ENCODE data around the gene LMNA. TPM values are rescaled to one million over a fixed set of nuclear protein-coding genes. Genes with fewer than 3 reads are reported as not detected.

The LMNA gene
- polyA plus RNA-seq, 1 of the 3 experiments (the other 2 are of a cell fraction): 983 TPM

DNA sequence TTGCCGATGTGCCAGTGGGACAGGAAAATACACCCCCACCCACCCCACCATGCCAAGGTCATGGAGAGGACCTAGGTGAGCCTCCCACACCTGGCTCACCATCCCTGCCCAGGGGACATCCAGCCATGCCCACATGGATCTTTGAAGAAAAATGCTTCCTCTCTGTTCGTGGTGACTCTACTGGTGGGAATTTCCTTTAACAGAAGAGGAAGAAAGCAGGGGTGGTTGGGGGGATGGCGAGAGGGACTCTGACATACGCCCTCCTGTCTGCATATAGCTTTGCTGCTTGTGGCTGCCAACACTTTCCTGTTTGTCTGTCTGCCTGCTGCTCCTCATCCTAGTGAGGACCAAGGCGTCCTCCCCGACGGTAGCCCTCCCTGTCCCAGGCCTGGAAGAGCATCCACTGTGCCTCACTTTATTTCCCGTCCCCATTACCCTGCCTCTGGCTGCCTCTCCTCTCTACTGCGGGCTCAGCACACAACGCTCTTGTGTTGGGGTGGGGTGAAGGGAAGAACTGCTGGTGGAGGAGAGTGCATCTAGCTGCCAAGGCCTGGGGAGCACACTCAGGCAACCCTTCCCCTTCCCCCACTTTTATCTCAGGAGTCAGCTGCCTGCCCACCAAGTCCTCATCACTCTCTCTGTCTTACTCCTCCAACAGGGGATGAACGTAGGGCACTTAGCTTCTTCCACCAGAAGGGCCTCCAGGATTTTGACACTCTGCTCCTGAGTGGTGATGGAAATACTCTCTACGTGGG is 41.4 kb downstream of the LMNA start:
- H3K79me2 ChIP-seq (ENCODE audit: insufficient read depth): no peaks in the 10 kb centered on the region
- no peaks in the 10 kb centered on the region for H3K36me3 ChIP-seq (replicated peaks in 1 of 2; ENCODE audit: control insufficient read depth in 1 of 2, insufficient read depth in 2 of 2, low read length in 1 of 2)
- H3K4me1 ChIP-seq (ENCODE audit: control insufficient read depth in 1 of 2, insufficient read depth in 2 of 2, low read depth in 1 of 2, low read length in 1 of 2): peaks cover 0 to 6% of the 10 kb centered on the region in 2 experiments; a peak in 1 of 4 replicates
- ChIA-PET POLR2A (no interaction called here), CTCF (interaction anchor here (1.0 to 2.5 kb wide), 4 partner anchors 9 to 69 kb away, joined by 4 to 9 read pairs (median 6); no protein-coding TSS in a partner anchor)
- H3K27ac ChIP-seq (ENCODE audit: low read depth in 2 of 2, low read length in 1 of 2): no peak overlapping the region
- no peaks in the 10 kb centered on the region for H4K20me1 ChIP-seq (ENCODE audit: insufficient read depth)
- no peaks in the 10 kb centered on the region for H3K9me3 ChIP-seq
- no peak overlapping the region for H3K4me3 ChIP-seq (ENCODE audit: low read depth in 2 of 2, low read length in 1 of 2)
- no peak overlapping the region for H2AFZ ChIP-seq (ENCODE audit: low read depth)
- 88% methylated on average over 12 of the region's 12 CpGs for WGBS (ENCODE audit: low lambda C conversion rate)
- no peaks in the 10 kb centered on the region for H3K9me2 ChIP-seq
- no peaks in the 10 kb centered on the region for H3F3A ChIP-seq (replicated peaks; ENCODE audit: insufficient read depth)
- H3K4me2 ChIP-seq: no peak overlapping the region
- no peak overlapping the region for H3K9ac ChIP-seq
- DNase-seq: no peak
- H3K27me3 ChIP-seq (ENCODE audit: insufficient read depth): no peaks in the 10 kb centered on the region
- TF ChIP-seq, protein P1, sequence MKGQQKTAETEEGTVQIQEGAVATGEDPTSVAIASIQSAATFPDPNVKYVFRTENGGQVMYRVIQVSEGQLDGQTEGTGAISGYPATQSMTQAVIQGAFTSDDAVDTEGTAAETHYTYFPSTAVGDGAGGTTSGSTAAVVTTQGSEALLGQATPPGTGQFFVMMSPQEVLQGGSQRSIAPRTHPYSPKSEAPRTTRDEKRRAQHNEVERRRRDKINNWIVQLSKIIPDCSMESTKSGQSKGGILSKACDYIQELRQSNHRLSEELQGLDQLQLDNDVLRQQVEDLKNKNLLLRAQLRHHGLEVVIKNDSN (IDR thresholded peaks at IDR 0.05; ENCODE audit: borderline replicate concordance, low read depth): no peak
- TF ChIP-seq, protein P2, sequence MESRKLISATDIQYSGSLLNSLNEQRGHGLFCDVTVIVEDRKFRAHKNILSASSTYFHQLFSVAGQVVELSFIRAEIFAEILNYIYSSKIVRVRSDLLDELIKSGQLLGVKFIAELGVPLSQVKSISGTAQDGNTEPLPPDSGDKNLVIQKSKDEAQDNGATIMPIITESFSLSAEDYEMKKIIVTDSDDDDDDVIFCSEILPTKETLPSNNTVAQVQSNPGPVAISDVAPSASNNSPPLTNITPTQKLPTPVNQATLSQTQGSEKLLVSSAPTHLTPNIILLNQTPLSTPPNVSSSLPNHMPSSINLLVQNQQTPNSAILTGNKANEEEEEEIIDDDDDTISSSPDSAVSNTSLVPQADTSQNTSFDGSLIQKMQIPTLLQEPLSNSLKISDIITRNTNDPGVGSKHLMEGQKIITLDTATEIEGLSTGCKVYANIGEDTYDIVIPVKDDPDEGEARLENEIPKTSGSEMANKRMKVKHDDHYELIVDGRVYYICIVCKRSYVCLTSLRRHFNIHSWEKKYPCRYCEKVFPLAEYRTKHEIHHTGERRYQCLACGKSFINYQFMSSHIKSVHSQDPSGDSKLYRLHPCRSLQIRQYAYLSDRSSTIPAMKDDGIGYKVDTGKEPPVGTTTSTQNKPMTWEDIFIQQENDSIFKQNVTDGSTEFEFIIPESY (IDR thresholded peaks at IDR 0.05; ENCODE audit: borderline replicate concordance, low read depth): no peak
- no peak for TF ChIP-seq GABPA (IDR thresholded peaks at IDR 0.05; ENCODE audit: low read depth)
- no peak for TF ChIP-seq NRF1 (IDR thresholded peaks at IDR 0.05; ENCODE audit: low read depth, low read length)
- no peak for TF ChIP-seq EZH2phosphoT487 (IDR thresholded peaks at IDR 0.05; ENCODE audit: borderline replicate concordance, low read depth)
- TF ChIP-seq NFIC (IDR thresholded peaks at IDR 0.05; ENCODE audit: borderline replicate concordance): no peak
- TF ChIP-seq USF2 (IDR thresholded peaks at IDR 0.05; ENCODE audit: borderline replicate concordance, low read depth, low read length): no peak
- no peak for TF ChIP-seq ELF1 (IDR thresholded peaks at IDR 0.05)
- TF ChIP-seq FOXJ3 (CRISPR knock-in tag; IDR thresholded peaks at IDR 0.05): no peak
- TF ChIP-seq SIN3A (IDR thresholded peaks at IDR 0.05; ENCODE audit: borderline replicate concordance, low read depth, low read length): no peak
- no peak for TF ChIP-seq JUND (IDR thresholded peaks at IDR 0.05)
- TF ChIP-seq, protein P3, sequence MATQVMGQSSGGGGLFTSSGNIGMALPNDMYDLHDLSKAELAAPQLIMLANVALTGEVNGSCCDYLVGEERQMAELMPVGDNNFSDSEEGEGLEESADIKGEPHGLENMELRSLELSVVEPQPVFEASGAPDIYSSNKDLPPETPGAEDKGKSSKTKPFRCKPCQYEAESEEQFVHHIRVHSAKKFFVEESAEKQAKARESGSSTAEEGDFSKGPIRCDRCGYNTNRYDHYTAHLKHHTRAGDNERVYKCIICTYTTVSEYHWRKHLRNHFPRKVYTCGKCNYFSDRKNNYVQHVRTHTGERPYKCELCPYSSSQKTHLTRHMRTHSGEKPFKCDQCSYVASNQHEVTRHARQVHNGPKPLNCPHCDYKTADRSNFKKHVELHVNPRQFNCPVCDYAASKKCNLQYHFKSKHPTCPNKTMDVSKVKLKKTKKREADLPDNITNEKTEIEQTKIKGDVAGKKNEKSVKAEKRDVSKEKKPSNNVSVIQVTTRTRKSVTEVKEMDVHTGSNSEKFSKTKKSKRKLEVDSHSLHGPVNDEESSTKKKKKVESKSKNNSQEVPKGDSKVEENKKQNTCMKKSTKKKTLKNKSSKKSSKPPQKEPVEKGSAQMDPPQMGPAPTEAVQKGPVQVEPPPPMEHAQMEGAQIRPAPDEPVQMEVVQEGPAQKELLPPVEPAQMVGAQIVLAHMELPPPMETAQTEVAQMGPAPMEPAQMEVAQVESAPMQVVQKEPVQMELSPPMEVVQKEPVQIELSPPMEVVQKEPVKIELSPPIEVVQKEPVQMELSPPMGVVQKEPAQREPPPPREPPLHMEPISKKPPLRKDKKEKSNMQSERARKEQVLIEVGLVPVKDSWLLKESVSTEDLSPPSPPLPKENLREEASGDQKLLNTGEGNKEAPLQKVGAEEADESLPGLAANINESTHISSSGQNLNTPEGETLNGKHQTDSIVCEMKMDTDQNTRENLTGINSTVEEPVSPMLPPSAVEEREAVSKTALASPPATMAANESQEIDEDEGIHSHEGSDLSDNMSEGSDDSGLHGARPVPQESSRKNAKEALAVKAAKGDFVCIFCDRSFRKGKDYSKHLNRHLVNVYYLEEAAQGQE (IDR thresholded peaks at IDR 0.05; ENCODE audit: low read depth, low read length): no peak
- no peak for TF ChIP-seq SMC3 (IDR thresholded peaks at IDR 0.05; ENCODE audit: low read depth, low read length)
- TF ChIP-seq FOXM1 (IDR thresholded peaks at IDR 0.05; ENCODE audit: low read depth): no peak
- no peak for TF ChIP-seq YY1 (IDR thresholded peaks at IDR 0.05; ENCODE audit: low read depth)
- TF ChIP-seq CHD2 (IDR thresholded peaks at IDR 0.05; ENCODE audit: low read length, partially characterized antibody): no peak

Measured in SK-N-SH (cell line).